HG02973 (cell line): ENCODE data around the gene DPM2.

ENCODE experiments used
- ATAC-seq: cut with Tn5 transposase; IDR thresholded peaks from one replicate; pipeline ENCODE4 v1.9.1; 2021; ENCODE audit warnings: moderate library complexity; ENCODE audit not compliant: unreplicated experiment

Gene DPM2

GRCh38 chr9:127903557-127904475 is 33.8 kb downstream of the DPM2 start:
- ATAC-seq: no peak

DNA sequence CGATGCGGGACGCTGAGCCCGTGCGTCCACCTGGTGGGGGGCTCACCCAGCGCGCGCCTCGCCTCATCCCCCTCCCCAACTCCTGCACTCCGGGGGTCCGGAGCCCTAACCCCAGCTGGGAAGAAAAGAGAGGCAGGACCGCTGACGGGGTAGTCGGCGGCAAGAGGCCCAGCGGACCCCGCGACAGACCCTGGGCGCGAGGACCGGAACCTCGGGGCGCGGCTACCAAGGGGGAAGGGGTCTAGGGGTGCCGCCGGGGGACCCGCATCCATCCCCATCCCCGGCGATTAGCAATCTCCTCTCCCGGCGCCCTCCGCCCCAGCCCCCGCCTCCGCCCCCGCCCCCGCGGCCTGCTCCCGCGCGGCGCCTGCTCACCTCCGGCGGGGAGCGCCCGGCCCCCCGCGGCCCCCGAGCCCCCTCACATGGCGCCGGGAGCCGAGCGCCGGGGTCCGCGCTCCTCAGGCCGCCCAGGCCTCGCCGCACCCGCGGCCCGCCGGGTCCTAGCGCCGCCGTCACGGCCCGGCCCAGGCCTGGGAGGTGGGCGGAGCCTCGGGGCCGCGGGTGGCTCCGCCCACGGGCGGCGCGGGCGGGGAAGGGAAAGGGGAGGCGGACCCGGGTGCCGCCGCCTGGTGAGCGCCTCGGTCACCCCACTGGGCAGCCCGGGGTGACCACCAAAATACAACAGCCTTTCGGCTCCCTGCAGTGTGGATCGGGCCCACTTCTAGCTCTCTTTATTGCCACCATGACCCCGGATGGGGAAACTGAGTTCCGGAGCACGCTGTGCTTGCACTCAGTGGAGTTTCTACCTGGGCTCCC is 38.3 kb downstream of the DPM2 start, which contains the start of gene ST6GALNAC6:
Gene ST6GALNAC6 (minus strand): TSS at position 476 of the 816 bp plus-strand sequence. CDS start 1,622 bp downstream, outside the sequence.
- ATAC-seq: peak; percentile 58

DNA sequence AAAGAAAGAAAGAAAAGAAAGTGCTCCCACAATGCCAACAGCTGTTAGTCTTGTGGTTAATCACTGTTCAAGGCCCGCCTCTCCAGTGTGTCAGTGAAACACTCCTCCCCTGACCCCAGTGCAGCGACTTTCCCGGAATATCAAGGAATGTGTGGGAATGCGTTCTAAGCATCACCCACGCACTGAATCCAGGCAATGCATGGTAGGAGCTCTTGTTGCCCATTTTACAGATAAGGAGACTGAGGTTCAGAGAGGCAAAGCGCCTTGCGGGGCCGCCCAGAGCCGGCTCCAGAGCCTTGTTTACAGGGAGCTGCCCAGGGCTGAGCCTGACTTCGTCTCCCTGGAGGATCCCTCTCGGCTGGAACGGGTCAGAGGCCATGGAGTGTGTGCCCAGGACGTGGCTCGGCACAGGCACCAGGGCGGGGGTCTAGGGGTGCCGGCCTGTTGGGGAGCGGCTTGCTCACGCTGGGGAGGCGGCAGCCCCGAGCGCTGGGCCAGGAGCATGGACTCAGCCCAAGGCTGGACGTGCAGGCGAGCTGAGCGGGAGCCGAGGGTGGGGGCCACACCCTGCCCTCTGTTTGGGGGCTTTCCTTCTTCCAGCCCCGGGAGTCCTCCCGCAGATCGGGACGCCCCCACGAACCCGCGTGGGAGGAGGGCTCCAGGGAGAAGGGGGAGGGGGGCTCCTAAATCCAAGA is 39.1 kb downstream of the DPM2 start:
- ATAC-seq: no peak

DNA sequence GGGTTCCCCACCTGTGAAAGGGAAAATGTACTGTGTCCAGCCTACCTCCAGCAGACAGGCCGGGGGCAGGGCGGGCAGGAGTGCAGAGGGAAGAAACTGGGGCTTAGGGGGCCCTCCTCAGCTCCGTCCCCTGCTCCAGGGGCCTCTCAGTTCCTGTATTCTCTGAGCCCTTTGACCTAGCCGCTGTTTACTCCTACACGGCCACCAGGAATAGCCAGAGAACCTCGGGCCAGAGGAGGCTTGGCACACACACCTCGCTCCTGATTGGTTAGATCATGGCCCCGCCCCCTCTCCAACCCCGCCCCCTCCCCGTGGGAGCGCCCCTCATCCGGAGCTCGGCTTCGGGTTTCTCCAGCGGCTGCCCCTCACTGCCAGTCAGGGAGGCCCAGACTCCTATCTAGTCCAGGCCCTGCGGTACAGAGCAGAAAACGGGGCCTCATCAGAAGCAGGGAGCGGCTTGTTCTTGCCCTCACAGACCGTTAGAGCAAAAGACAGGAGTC is 40.4 kb downstream of the DPM2 start:
- no peak for ATAC-seq

GRCh38 chr9:127896395-127897192 is 41.1 kb downstream of the DPM2 start:
- ATAC-seq: no peak

DNA sequence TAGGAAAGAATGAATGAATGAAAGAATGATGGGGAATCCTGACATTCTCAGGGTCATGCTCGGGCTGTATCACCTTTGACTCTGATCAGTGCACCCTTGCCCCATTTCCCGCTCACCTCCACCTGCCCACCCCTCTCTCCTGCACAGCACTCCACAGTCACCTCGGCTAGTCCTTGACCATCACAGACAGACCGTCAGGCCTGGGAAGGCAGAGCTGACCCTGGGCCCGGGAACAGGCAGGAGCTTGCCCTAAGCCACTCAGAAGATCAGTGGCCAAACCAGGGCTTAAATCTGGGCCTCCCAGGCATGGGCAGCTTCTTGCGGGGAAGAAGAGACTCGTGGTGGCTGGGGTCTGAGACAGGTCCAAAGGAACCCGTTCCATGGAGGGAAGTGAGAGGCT is 41.8 kb downstream of the DPM2 start:
- ATAC-seq: no peak

GRCh38 chr9:127893392-127893791 is 44.3 kb downstream of the DPM2 start:
- no peak for ATAC-seq

DNA sequence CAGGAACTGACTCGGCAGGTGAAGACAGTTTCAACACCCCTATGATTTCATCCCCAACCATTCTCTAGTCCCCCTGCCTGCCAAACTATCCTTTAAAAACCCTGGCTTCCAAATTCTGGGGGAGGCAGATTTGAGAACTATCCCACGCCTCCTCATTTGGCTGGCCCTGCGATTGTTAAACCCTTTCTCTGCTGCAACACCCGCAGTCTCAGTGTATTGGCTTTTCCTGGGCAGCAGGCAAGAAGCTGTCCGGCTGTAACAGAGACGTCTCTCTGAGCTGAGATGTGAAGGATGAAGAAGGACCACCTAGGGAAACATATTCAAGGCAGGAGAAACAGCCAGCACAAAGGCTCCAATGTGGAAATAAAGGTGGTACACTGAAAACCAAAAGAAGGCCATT is 44.8 kb downstream of the DPM2 start:
- ATAC-seq: no peak

DNA sequence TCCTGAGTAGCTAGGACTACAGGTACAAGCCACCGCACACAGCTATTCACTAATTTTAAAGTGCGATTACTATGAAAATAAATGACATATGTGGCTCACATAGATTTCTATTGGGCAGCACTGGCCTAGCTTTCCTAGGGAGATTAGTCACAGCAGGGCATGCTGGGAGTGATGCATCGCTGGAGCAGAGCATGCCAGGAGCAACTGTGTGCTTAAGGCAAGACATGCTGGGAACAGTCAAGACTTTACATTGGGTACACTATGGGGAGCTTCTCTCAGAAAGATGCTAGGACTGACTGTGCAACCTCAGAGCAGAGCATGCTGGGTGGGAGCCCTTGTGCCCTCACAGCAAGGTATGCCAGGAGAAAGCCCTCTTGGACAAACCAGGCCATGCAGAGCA is 47.6 kb downstream of the DPM2 start:
- no peak for ATAC-seq

- no peak for ATAC-seq
These were observed 49.9 kb downstream of the DPM2 start for GRCh38 chr9:127887792-127888191.

DNA sequence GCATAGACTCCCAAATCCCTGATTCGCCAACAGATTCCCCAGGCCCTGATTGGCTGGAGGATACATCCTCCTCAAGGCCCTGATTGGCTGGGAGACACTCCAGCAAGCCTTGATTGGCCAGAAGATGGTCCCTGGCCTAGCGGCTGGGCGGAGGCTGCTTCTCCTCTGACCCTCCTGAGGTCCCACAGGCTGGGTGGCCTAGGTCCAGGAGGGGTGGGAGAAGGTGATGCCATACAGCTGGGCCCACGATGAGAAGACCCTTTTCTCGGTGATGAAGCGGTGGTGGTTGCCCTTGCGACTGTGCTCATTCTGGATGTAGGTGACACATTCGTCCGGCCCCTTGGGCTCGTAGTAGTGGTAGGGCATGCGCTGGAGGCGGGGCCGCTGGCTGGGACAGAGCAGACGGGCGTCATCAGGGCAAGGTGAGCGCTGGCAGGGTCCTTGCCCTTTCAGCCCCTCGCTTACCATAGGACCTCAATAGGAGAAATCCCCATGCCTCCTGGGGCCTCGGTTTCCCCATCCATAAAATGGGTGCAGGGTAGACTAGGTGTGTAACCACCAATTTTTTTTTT is 51.2 kb downstream of the DPM2 start:
- ATAC-seq: no peak

DNA sequence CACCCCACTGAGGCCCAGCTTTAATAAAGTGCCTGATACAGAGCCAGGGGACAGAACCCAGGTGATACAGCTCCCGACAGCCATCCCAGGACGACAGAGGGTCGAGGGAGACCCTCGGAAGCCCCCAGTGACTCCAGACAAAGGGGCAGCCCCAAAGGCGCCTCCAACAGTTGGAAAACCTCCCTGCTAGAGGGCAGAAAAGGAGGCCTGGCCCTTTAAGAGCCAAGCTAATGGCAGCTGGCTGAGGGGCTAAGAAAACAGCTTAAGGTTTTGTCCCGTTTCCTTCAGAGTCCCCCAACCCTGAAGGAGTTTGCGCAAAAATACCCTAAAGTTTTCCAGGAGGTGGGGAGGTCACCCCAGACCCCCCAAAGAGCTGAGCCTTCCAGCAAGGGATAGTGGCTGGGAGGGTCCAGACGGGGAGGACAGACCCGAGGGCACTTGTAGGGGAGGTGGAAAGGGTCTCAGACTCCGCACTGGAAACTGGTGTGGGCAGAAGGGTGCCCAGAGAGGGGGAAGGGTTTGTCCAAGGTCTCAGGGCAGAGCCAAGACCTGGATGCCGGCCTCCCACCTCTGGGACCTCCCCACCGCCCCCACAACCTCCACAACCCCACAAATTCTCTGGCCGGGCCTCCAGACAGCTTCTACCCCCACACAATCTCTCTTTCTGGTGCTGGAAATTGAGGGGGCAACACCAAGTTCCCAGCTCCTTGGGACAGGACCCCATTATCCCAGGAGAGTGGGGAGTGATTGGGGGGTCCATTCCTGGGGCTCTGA is 52.0 kb downstream of the DPM2 start:
- ATAC-seq: no peak
